ENCODE results near the gene MYOF. TPM values are rescaled to one million over a fixed set of nuclear protein-coding genes. Genes with fewer than 3 reads are reported as not detected.
"Not testable (repeated sequence)": the region's sequence is repeated elsewhere in the genome, so short reads cannot be mapped to it uniquely, and the experiment has no call there.

Gene MYOF
- total RNA-seq, 1 donor from 2014 or later = 13.4 TPM

GRCh38 chr10:93475227-93475626, 6.9 kb downstream of the MYOF start:
- no peaks in the 10 kb centered on the region for H3K27me3 Mint-ChIP-seq (ENCODE audit: insufficient read depth)
- H3K36me3 Mint-ChIP-seq (ENCODE audit: low read depth) = no peaks in the 10 kb centered on the region
- DNase-seq (ENCODE audit: low spot score) = no peak
- H3K9me3 Mint-ChIP-seq = peaks cover 4% of the 10 kb centered on the region
- H3K4me3 Mint-ChIP-seq = no peak overlapping the region
- no peaks in the 10 kb centered on the region for H3K4me1 Mint-ChIP-seq (ENCODE audit: low read depth)
- intact Hi-C loops (cut with micrococcal nuclease) = no loop called here
- H3K27ac Mint-ChIP-seq = no peak overlapping the region

- no peak for DNase-seq (ENCODE audit: low spot score)
- no peak overlapping the region for H3K4me3 Mint-ChIP-seq
- H3K27me3 Mint-ChIP-seq (ENCODE audit: insufficient read depth) = no peaks in the 10 kb centered on the region
- intact Hi-C loops (cut with micrococcal nuclease) = no loop called here
- no peaks in the 10 kb centered on the region for H3K36me3 Mint-ChIP-seq (ENCODE audit: low read depth)
- H3K27ac Mint-ChIP-seq = no peak overlapping the region
- H3K4me1 Mint-ChIP-seq (ENCODE audit: low read depth) = no peaks in the 10 kb centered on the region
- peaks cover 4% of the 10 kb centered on the region for H3K9me3 Mint-ChIP-seq
These were observed 8.2 kb downstream of the MYOF start for GRCh38 chr10:93473804-93474472.

DNA sequence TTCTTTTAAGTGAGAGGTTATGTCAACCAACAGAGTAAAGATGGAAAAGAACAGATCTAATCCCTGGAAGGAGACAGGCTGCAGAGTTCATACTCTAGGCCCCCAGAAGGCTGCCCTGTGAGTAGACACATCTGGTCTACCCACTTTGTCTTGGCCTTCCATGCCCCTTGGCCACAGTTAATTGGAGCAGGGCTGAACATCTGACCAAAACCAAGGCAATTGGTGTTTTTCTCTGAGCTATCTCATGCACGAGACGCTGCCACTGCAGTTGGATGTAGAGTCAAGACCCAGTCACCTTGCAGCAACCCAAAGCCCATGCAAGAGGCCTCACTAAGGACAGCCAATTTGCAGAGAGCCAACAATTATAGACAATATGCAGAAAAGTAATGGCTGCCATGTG, 9.0 kb downstream of the MYOF start:
- Mint-ChIP-seq H3K4me3 (no peak overlapping the region), H3K27me3 (ENCODE audit: insufficient read depth) (no peaks in the 10 kb centered on the region), H3K4me1 (ENCODE audit: low read depth) (no peaks in the 10 kb centered on the region), H3K27ac (no peak overlapping the region), H3K36me3 (ENCODE audit: low read depth) (no peaks in the 10 kb centered on the region), H3K9me3 (peaks cover 4% of the 10 kb centered on the region)
- no peak for DNase-seq (ENCODE audit: low spot score)
- intact Hi-C loops (cut with micrococcal nuclease) = no loop called here

DNA sequence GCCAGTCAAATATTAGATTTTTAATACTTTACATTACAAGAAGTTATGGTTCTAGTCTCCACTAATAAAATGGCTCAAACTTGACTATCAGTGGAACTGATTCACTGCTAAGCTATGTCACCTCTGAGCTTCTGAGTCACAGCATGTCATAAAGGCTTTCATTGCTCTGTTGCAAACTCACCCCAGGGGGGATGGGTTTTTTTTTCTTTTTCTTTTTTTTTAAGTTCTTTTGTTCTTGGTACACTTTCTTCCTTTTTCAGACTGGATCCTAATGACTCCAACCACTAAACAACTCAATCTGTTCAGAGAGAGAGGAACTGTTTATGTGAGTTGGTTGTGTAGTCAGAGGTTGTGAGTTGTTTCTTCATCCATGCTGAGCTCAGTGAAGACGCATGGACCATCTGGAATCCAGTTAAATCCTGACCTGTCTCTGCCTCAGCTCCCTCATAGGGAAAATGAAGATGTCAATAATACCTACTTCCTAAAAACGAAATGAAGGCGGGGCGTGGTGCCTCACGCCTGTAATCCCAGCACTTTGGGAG, 11.0 kb downstream of the MYOF start:
- H3K4me3 Mint-ChIP-seq = no peak overlapping the region
- no peaks in the 10 kb centered on the region for H3K36me3 Mint-ChIP-seq (ENCODE audit: low read depth)
- no peaks in the 10 kb centered on the region for H3K4me1 Mint-ChIP-seq (ENCODE audit: low read depth)
- intact Hi-C loops (cut with micrococcal nuclease) = no loop called here
- no peaks in the 10 kb centered on the region for H3K27me3 Mint-ChIP-seq (ENCODE audit: insufficient read depth)
- peaks cover 4% of the 10 kb centered on the region for H3K9me3 Mint-ChIP-seq
- no peak overlapping the region for H3K27ac Mint-ChIP-seq
- no peak for DNase-seq (ENCODE audit: low spot score)

DNA sequence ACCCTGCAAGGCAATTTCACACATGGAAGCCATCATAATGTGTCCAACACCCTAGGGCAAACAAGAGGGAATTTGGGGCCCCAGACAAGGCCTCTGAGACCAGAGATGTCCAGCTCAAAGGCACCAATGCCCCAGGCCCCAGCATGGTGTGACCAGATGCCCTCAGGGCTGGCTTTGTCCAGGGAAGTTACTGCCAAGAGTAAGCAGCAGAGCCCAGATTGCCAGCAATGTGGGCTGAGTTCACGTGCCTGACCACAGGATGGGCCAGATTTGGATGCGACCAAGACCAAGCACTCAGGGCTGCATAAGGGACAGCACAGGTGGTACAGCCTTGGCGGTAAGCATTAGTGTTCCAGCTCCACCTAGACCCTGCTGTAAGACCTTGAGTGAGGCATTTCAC, 12.7 kb downstream of the MYOF start:
- H3K4me3 Mint-ChIP-seq = no peak overlapping the region
- H3K27ac Mint-ChIP-seq = no peak overlapping the region
- DNase-seq (ENCODE audit: low spot score) = no peak
- H3K36me3 Mint-ChIP-seq (ENCODE audit: low read depth) = no peaks in the 10 kb centered on the region
- peaks cover 4% of the 10 kb centered on the region for H3K9me3 Mint-ChIP-seq
- intact Hi-C loops (cut with micrococcal nuclease) = no loop called here
- no peaks in the 10 kb centered on the region for H3K27me3 Mint-ChIP-seq (ENCODE audit: insufficient read depth)
- H3K4me1 Mint-ChIP-seq (ENCODE audit: low read depth) = no peaks in the 10 kb centered on the region

DNA sequence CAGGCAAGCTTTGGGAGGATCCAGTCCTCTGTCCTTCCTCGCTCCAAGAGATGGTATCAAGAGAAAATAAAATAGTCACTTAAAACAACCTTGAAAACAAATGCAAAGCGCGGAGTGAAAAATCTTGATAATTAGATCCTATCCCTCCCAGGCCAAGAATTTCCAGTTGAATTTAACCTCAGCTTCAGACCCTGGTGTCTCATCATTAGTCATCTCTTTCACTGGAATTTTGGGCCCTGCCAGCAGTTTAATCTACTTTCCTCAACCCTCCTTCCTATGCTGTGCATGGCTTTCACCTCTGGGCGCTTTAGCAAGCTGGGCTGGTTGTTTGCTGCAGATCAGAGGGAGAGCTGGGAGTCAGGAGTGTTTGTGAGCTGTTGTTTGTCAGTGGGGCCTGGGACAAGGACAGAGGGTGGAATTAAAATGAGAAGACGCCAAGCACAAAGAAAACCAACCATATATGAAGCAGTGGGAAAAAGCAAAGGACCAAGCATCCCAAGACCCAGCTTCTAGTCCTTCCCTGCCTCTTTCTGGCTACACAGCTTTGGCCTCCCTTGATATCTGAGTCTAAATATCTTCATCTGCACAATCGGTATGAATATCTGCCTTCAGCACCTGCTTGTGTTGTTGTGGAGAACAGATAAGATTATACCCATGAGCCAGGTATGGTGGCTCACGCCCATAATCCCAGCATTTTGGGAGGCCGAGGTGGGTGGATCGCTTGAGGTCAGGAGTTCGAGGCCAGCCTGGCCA, 13.5 kb downstream of the MYOF start:
- no peak for DNase-seq (ENCODE audit: low spot score)
- Mint-ChIP-seq H3K27me3 (ENCODE audit: insufficient read depth) (no peaks in the 10 kb centered on the region), H3K36me3 (ENCODE audit: low read depth) (no peaks in the 10 kb centered on the region), H3K27ac (no peak overlapping the region), H3K4me3 (no peak overlapping the region), H3K4me1 (ENCODE audit: low read depth) (no peaks in the 10 kb centered on the region), H3K9me3 (peaks cover 4% of the 10 kb centered on the region)
- intact Hi-C loops (cut with micrococcal nuclease) = no loop called here

GRCh38 chr10:93467635-93468034, 14.5 kb downstream of the MYOF start:
- DNase-seq (ENCODE audit: low spot score); H3K9me3 Mint-ChIP-seq; H3K27ac Mint-ChIP-seq; intact Hi-C loops (cut with micrococcal nuclease); H3K4me3 Mint-ChIP-seq; H3K4me1 Mint-ChIP-seq (ENCODE audit: low read depth); H3K27me3 Mint-ChIP-seq (ENCODE audit: insufficient read depth); H3K36me3 Mint-ChIP-seq (ENCODE audit: low read depth): not testable (repeated sequence)

- intact Hi-C loops (cut with micrococcal nuclease) = no loop called here
- Mint-ChIP-seq H3K4me3 (no peak overlapping the region), H3K27me3 (ENCODE audit: insufficient read depth) (no peaks in the 10 kb centered on the region), H3K36me3 (ENCODE audit: low read depth) (no peaks in the 10 kb centered on the region), H3K4me1 (ENCODE audit: low read depth) (peaks cover 16% of the 10 kb centered on the region), H3K27ac (no peak overlapping the region), H3K9me3 (peaks cover 4% of the 10 kb centered on the region)
- no peak for DNase-seq (ENCODE audit: low spot score)
These were observed 16.1 kb downstream of the MYOF start for GRCh38 chr10:93465806-93466675.

DNA sequence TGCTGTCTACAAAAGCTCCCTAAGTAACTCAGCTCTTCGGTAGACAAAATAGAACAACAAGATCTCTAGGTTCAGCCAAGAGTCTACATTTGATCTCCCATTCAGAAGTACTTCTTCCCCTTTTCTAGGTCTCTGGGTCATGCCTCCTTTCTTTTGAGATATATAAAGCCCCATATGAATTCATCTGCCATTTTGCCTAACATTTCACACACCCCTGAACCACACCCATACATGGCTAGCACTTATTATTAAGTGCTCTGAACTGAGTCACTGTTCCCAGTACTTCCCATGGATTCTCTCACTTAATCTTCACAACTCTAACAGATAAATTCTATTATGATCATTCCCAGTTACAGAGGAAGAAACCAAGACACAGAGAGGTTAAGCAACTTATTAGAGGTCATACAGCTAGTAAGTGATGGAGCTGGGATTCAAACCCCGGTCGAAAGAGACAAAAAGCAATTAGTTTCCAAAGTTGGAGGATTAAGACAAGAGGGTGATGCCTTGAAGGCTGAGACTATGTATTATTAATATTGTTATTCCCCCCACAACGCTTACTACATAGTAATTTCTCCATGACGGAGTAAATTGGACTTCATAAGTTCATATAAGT, 17.3 kb downstream of the MYOF start:
- intact Hi-C loops (cut with micrococcal nuclease) = no loop called here
- Mint-ChIP-seq H3K27ac (no peak overlapping the region), H3K36me3 (ENCODE audit: low read depth) (no peaks in the 10 kb centered on the region), H3K27me3 (ENCODE audit: insufficient read depth) (no peaks in the 10 kb centered on the region), H3K4me1 (ENCODE audit: low read depth) (peaks cover 19% of the 10 kb centered on the region), H3K9me3 (no peaks in the 10 kb centered on the region), H3K4me3 (no peak overlapping the region)
- no peak for DNase-seq (ENCODE audit: low spot score)

GRCh38 chr10:93463723-93464476, 18.2 kb downstream of the MYOF start:
- intact Hi-C loops (cut with micrococcal nuclease) = no loop called here
- Mint-ChIP-seq H3K27me3 (ENCODE audit: insufficient read depth) (no peaks in the 10 kb centered on the region), H3K9me3 (no peaks in the 10 kb centered on the region)

GRCh38 chr10:93462881-93463280, 19.3 kb downstream of the MYOF start:
- Mint-ChIP-seq H3K27me3 (ENCODE audit: insufficient read depth) (no peaks in the 10 kb centered on the region), H3K9me3 (no peaks in the 10 kb centered on the region), H3K4me3 (no peak overlapping the region), H3K36me3 (ENCODE audit: low read depth) (no peaks in the 10 kb centered on the region), H3K27ac (peak overlapping the region; percentile 67), H3K4me1 (ENCODE audit: low read depth) (peaks cover 21% of the 10 kb centered on the region)
- DNase-seq (ENCODE audit: low spot score) = no peak
- intact Hi-C loops (cut with micrococcal nuclease) = no loop called here

More at GRCh38 chr10:93463723-93464476, 18.2 kb downstream of the MYOF start:
- no peak for DNase-seq (ENCODE audit: low spot score)
- peaks cover 21% of the 10 kb centered on the region for H3K4me1 Mint-ChIP-seq (ENCODE audit: low read depth)
- no peaks in the 10 kb centered on the region for H3K36me3 Mint-ChIP-seq (ENCODE audit: low read depth)
- no peak overlapping the region for H3K4me3 Mint-ChIP-seq
- no peak overlapping the region for H3K27ac Mint-ChIP-seq

GRCh38 chr10:93462371-93462770, 19.8 kb downstream of the MYOF start:
- Mint-ChIP-seq H3K4me3 (no peak overlapping the region), H3K27me3 (ENCODE audit: insufficient read depth) (no peaks in the 10 kb centered on the region), H3K9me3 (no peaks in the 10 kb centered on the region), H3K27ac (no peak overlapping the region), H3K36me3 (ENCODE audit: low read depth) (no peaks in the 10 kb centered on the region), H3K4me1 (ENCODE audit: low read depth) (peaks cover 21% of the 10 kb centered on the region)
- no peak for DNase-seq (ENCODE audit: low spot score)
- intact Hi-C loops (cut with micrococcal nuclease) = no loop called here
